Adrenal gland (tissue), 5 donors: ENCODE data around the gene CCL2.

Source experiments
- CTCF ChIP-seq, 6 experiments: fragments of 450-650 bp in 4 of 6; fragments of 200-600 bp in 2 of 6; sonication (generic) in 1 of 6; IDR thresholded peaks; 1 replicate in 5 of 6; 2 replicates in 1 of 6; pipeline versions ENCODE4 v1.5.1 to v1.8.0; 2016 to 2021; ENCODE audit warnings: antibody characterized with exemption in 6 of 6, mild to moderate bottlenecking in 2 of 6, moderate library complexity in 1 of 6
- POLR2A ChIP-seq, 2 donors: fragments of 450-650 bp; IDR thresholded peaks; one replicate each; pipeline ENCODE4 v1.6.1; 2017; ENCODE audit warnings: antibody characterized with exemption in 2 of 2, mild to moderate bottlenecking in 2 of 2, moderate library complexity in 1 of 2
- donor health status: DM: no; HTN: no; CAD: no.

GRCh38 chr17:34283571-34283970, 28.5 kb downstream of the CCL2 start:
- TF ChIP-seq POLR2A (IDR thresholded peaks at IDR 0.05) (no peak), CTCF (IDR thresholded peaks at IDR 0.05) (no peak)
